ENCODE data around the gene GDA.

- no peak for TF ChIP-seq CTCF (IDR thresholded peaks at IDR 0.05)
- no peak for TF ChIP-seq POLR2A (IDR thresholded peaks at IDR 0.05)
Observed at GRCh38 chr9:72129271-72130156, 19.7 kb upstream of the GDA start.

All from esophagus squamous epithelium (tissue), 4 donors.